GM18502 (cell line): ENCODE measurements around the gene HNF1B.
"Not testable (repeated sequence)": the region's sequence is repeated elsewhere in the genome, so short reads cannot be mapped to it uniquely, and the experiment has no call there.

Source experiments
- ATAC-seq: cut with Tn5 transposase; IDR thresholded peaks from one replicate; pipeline ENCODE4 v1.9.1; 2021; ENCODE audit warnings: mild to moderate bottlenecking; ENCODE audit not compliant: unreplicated experiment, poor library complexity

Gene HNF1B

GRCh38 chr17:37744961-37745800, at the start of gene HNF1B:
HNF1B (minus strand) TSS chr17:37745059; CDS start chr17:37744884, 175 bp downstream.
- peak; percentile 58 for ATAC-seq

GRCh38 chr17:37792787-37793186, 47.9 kb upstream of the HNF1B start:
- ATAC-seq: no peak

- no peak for ATAC-seq
Observed at GRCh38 chr17:37791447-37792399, 46.9 kb upstream of the HNF1B start.

DNA sequence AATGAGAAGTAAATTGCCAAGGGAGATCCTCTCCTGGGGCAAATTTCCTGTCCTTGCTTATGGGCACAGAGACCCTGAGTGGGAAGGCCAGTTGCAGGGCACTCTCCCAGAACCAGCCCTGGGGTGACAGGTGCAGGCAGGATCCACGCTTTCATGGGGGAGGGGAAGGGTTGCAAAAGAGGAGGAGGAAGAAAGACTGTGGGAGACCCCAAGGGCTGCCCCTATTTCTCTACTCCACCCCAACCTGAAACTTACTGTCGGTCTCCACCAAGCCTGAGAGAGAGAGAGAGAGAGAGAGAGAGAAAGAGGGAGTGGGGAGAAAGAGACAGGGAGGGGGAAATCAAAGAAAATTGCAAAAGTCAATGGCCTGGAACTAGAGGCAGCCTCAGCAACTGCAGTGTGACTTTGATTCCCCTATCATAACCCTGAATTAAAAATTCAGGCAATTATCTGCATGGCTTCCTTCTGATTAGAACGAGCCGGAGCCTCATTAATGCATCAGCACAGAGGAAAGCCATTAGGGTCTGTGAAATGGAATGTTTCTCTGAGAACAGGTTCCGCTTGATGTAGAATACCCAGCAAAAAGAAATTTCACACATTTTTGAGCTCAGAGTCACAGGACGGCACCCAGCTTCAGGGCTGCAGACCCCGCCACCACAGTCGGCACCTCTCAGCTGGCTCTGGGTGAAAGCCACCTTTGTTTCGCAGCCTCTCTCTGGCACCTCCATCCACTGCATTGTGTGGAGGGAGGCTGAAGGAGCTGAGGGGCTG, 45.1 kb upstream of the HNF1B start:
- no peak for ATAC-seq

DNA sequence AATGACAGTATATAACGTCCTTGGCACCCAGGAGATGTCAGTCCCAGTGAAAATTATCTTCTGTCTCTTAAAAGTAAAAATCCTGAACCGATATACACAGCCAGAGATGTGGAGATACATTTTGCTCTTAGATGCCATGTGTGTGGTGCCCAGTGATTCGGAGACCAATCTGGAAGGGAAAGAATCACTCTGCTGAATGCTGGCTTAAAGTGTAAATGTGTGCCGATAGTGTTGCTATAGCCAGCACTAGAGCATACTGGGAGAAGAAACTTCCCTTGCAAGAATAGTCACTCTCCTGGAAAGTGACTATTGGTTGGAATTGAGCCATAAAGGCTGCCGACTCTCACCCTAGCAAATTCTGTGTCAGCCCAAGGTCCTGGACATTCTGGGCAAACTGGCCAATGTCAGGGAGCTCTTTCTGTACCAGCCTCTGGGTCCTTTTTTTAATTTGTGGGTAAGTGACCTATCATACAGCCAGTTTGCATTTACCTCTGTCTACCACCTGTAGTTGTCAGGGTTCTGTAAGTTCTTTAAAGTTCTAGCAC, 44.2 kb upstream of the HNF1B start:
- no peak for ATAC-seq

DNA sequence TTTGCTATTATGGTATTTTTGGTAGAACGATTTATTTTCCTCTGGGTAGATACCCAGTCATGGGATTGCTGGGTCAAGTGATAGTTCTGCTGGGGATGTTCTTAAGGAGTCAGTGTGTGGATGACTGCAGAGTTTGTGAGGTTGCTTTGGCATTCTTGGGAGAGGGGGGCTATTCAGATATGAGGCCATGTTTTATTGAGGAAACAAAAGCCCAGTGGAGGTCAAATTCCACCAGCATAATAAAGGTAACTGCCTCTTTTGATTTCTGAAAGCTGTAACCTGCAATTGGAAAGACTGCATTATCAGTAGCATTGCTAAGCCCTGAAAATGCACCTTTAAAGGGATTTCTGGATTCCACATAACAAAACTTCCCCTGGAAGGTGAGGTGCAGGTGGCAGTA, 43.7 kb upstream of the HNF1B start:
- no peak for ATAC-seq

GRCh38 chr17:37787055-37787757, 42.3 kb upstream of the HNF1B start:
- no peak for ATAC-seq

DNA sequence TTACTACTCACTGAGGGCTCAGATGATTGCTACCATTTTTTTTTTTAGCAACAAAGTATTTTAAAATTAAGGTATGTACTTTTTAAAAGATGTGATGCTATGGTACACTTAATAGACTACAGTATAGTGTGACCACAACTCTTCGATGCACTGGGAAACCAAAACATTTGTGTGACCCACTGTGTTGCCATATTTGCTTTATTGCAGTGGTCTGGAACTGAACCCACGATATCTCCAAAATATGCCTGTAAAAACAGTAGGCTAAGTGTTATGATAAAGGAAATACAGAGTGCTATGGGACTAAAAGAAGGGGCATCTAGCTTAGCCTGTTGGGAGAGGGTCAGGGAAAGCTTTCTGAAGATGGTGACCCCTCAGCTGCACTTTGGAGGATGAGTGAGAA, 41.6 kb upstream of the HNF1B start:
- no peak for ATAC-seq

DNA sequence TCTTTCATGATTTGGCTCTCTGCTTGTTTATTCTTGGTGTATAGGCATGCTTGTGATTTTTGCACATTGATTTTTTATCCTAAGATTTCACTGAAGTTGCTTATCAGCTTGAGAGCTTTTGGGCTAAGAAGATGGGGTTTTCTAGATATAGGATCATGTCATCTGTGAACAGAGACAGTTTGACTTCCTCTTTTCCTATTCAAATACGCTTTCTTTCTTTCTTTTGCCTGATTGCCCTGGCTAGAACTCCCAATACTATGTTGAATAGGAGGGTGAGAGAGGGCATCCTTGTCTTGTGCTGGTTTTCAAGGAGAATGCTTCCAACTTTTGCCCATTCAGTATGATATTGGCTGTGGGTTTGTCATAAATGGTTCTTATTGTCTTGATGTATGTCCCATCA, 37.6 kb upstream of the HNF1B start:
- ATAC-seq: not testable (repeated sequence)

GRCh38 chr17:37781451-37781850, 36.6 kb upstream of the HNF1B start:
- no peak for ATAC-seq

- no peak for ATAC-seq
Observed at GRCh38 chr17:37779554-37779953, 34.7 kb upstream of the HNF1B start.

DNA sequence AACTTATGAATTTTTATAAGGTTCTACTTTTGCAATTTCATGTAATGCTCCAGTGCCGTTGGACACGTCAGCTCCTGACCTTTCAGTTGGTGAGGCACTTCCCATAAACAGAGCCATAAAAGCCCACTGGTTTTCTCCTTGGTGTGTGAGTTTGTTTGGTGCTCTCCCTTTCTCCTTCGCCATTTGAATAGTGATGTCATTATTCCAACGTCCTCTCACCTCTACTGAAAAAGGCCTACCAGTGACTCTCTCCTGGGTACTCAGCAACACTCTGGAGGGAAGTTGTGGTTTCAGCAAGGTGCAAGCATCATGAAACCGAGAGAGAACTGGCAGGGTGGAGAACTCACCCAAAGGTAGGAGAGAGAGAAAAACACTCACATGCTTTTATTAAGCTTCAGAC, 29.6 kb upstream of the HNF1B start:
- peak; percentile 88 for ATAC-seq

GRCh38 chr17:37772982-37773381, 28.1 kb upstream of the HNF1B start:
- ATAC-seq: no peak

GRCh38 chr17:37770631-37771518, 26.0 kb upstream of the HNF1B start:
- no peak for ATAC-seq

GRCh38 chr17:37769050-37769449, 24.2 kb upstream of the HNF1B start:
- no peak for ATAC-seq

- ATAC-seq: no peak
Observed at GRCh38 chr17:37768438-37768837, 23.6 kb upstream of the HNF1B start.

DNA sequence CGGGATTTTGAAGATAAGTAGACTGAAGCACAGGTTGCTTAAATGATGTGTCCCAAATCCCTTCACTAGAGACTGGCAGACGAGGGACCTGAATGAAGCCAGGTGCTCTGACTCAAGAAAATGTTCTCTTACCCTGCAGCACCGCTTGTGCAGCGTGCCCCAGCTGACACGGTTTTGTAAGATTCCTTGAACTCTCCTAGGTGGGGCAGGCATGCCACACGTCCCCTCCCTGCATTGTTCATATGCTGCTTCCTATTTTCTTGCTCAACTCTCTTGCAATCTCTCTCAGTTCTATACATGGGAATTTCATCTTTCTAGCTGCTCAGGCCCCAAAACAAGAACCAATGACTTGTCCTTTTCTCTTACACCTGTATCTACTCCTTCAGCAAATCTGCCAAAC, 22.1 kb upstream of the HNF1B start:
- ATAC-seq: no peak

DNA sequence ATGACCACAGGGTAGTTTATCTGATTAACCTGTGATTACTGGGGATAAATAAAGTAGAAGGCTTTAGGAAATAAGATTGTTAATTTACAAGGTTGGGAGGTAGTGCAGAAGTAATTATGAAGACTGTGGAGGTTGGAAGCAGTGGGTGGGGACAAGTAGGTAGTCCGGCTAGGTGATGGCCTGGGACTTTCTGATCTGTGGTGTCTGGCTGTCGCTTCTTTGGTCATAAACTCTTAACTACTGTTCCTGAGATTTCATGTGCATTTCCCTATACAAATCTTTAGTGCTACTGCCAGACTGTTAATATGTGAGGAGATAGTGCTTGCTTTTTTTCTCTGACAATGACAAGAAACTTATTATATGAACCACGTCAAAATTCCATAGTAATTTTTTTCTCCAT, 19.5 kb upstream of the HNF1B start:
- ATAC-seq: no peak

- no peak for ATAC-seq
Observed at GRCh38 chr17:37762666-37763065, 17.8 kb upstream of the HNF1B start.
